Islet of Langerhans (tissue), 1 donor: Measurements from ENCODE around the gene MTHFS.
"Not testable (repeated sequence)": the region's sequence is repeated elsewhere in the genome, so short reads cannot be mapped to it uniquely, and the experiment has no call there.

Experiments used
- FAIRE-seq: peaks from one replicate; lab custom pipeline; 2011; peaks lifted over from hg19 to GRCh38; lab: Jason Lieb, UNC

Gene MTHFS

GRCh38 chr15:79896634-79897379 is at the start of gene MTHFS:
MTHFS (minus strand) TSS chr15:79897014; CDS start chr15:79896988, 26 bp downstream.
- FAIRE-seq = no peak

- no peak for FAIRE-seq
These were observed 47.8 kb upstream of the MTHFS start for GRCh38 chr15:79944622-79945021.

- no peak for FAIRE-seq
These were observed 47.0 kb upstream of the MTHFS start for GRCh38 chr15:79943820-79944219.

- no peak for FAIRE-seq
These were observed 46.1 kb upstream of the MTHFS start for GRCh38 chr15:79942741-79943481.

GRCh38 chr15:79939399-79939798 is 42.6 kb upstream of the MTHFS start:
- FAIRE-seq = no peak

GRCh38 chr15:79938143-79938542 is 41.3 kb upstream of the MTHFS start:
- FAIRE-seq = no peak

GRCh38 chr15:79935556-79936201 is 38.9 kb upstream of the MTHFS start:
- FAIRE-seq = not testable (repeated sequence)

GRCh38 chr15:79933231-79933630 is 36.4 kb upstream of the MTHFS start:
- FAIRE-seq = no peak

GRCh38 chr15:79932447-79932846 is 35.6 kb upstream of the MTHFS start:
- no peak for FAIRE-seq

GRCh38 chr15:79930516-79930915 is 33.7 kb upstream of the MTHFS start:
- no peak for FAIRE-seq

GRCh38 chr15:79929412-79929811 is 32.6 kb upstream of the MTHFS start:
- no peak for FAIRE-seq

GRCh38 chr15:79926116-79926515 is 29.3 kb upstream of the MTHFS start:
- not testable (repeated sequence) for FAIRE-seq

GRCh38 chr15:79924379-79924778 is 27.6 kb upstream of the MTHFS start:
- no peak for FAIRE-seq

- FAIRE-seq = no peak
These were observed 26.8 kb upstream of the MTHFS start for GRCh38 chr15:79923515-79924169.

GRCh38 chr15:79923079-79923514 is 26.3 kb upstream of the MTHFS start:
- no peak for FAIRE-seq

GRCh38 chr15:79922512-79923078 is 25.8 kb upstream of the MTHFS start:
- FAIRE-seq = no peak

GRCh38 chr15:79919749-79920511 is 23.1 kb upstream of the MTHFS start:
- FAIRE-seq = no peak

- no peak for FAIRE-seq
These were observed 22.4 kb upstream of the MTHFS start for GRCh38 chr15:79919090-79919748.

GRCh38 chr15:79918278-79918677 is 21.5 kb upstream of the MTHFS start:
- no peak for FAIRE-seq

- no peak for FAIRE-seq
These were observed 19.8 kb upstream of the MTHFS start for GRCh38 chr15:79916502-79917132.
